Measurements from ENCODE around the gene NAA10. TPM values are rescaled to one million over a fixed set of nuclear protein-coding genes. Genes with fewer than 3 reads are reported as not detected.

NAA10 gene
- total RNA-seq, 4 donors from 2014 or later: 58.7 to 89.3 (median 69.7) TPM

DNA sequence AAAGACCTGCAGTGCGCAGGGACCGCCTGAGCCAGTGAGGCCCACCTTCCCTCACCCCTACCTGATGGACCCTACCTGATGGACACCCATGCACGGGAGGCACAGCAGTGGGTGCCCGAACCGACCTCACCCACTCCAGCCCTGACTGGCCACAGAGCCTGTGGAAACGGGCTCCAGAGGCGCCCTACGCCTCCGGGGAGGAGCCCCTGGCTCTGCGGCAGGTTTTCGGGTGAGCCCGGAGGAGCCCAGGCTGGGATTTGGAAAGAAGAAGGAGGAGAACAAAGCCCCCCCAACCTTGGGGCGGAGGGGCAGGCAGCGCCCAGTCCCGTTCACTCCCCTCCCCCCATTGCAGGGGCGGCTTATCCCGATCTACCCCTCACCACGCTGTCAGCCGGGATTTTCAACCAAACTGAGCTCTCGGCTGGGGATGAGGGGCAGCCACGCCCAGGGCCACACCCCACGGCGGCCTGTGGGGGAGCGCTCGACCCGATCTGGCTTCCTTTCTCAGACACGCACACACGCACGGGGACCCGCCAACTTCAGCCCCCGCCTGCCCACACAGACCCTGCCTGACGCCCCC, 49.5 kb downstream of the NAA10 start:
- TF ChIP-seq POLR2A (IDR thresholded peaks at IDR 0.05): no peak
- TF ChIP-seq, protein P1, sequence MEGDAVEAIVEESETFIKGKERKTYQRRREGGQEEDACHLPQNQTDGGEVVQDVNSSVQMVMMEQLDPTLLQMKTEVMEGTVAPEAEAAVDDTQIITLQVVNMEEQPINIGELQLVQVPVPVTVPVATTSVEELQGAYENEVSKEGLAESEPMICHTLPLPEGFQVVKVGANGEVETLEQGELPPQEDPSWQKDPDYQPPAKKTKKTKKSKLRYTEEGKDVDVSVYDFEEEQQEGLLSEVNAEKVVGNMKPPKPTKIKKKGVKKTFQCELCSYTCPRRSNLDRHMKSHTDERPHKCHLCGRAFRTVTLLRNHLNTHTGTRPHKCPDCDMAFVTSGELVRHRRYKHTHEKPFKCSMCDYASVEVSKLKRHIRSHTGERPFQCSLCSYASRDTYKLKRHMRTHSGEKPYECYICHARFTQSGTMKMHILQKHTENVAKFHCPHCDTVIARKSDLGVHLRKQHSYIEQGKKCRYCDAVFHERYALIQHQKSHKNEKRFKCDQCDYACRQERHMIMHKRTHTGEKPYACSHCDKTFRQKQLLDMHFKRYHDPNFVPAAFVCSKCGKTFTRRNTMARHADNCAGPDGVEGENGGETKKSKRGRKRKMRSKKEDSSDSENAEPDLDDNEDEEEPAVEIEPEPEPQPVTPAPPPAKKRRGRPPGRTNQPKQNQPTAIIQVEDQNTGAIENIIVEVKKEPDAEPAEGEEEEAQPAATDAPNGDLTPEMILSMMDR (IDR thresholded peaks at IDR 0.05): no peak
- no peak overlapping the region for H3K4me3 ChIP-seq (replicated peaks in 1 of 3)
- no peaks in the 10 kb centered on the region for H3K36me3 ChIP-seq
- H3K4me1 ChIP-seq: no peaks in the 10 kb centered on the region
- H3K27me3 ChIP-seq: peaks cover 20% of the 10 kb centered on the region
- no peak for DNase-seq
- 8% methylated on average over 6 of the region's 32 CpGs; no CpG with 5 or more reads in 1 of the 2 donors for WGBS, 2 donors
- no peaks in the 10 kb centered on the region for H3K9me3 ChIP-seq
- intact Hi-C loops (cut with DNase I): no loop called here
- H3K27ac ChIP-seq: no peak overlapping the region

DNA sequence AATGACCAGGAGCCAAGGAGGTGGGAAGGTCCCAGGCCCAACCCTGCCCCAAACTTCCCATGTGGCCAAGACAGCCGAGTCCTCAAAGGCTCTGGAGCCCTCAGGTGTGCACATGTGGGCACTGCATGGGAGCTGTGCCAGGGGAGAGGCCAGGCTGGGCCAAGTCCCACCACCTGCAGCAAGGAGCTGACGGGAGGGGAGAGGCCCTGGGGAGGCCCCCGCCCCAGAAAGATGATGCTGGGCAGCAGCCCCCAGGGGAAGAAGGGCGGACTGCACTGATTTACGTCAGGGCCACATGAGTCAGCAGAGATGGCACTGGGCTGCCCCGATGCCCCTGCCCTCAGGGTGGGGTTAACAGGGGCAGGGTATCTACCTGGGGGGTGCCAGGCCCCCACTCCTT, 50.2 kb downstream of the NAA10 start:
- Histone ChIP-seq H3K4me3 (replicated peaks in 1 of 3) (no peak overlapping the region), H3K4me1 (no peaks in the 10 kb centered on the region), H3K9me3 (no peaks in the 10 kb centered on the region), H3K27me3 (peaks cover 20% of the 10 kb centered on the region), H3K27ac (no peak overlapping the region), H3K36me3 (no peaks in the 10 kb centered on the region)
- TF ChIP-seq, protein P1 (IDR thresholded peaks at IDR 0.05): no peak
- no peak for TF ChIP-seq POLR2A (IDR thresholded peaks at IDR 0.05)
- WGBS, 2 donors: 0% methylated on average over 1 of the region's 6 CpGs; no CpG with 5 or more reads in 1 of the 2 donors
- intact Hi-C loops (cut with DNase I): no loop called here
- DNase-seq: no peak

DNA sequence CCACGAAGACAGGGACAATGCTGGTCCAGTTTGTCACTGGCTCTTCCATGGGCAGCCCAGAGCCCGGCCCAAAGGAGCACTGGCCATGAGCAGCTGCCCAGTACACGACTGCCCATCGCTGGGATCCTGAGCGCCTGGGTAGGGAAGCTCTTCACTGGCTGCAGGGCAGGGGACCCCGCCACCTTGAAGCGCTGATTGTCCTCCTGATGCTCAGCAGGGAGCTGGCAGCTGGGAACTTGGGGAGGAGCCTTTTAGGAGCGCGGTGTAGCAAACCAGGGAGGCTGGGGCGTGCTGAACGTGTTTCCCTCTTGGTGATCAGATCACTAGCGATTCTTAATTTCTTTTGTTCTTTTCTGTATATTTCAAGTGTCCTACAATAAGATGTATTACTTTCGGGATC, 50.7 kb downstream of the NAA10 start:
- H3K36me3 ChIP-seq: no peaks in the 10 kb centered on the region
- H3K4me1 ChIP-seq: no peaks in the 10 kb centered on the region
- H3K27ac ChIP-seq: no peak overlapping the region
- TF ChIP-seq POLR2A (IDR thresholded peaks at IDR 0.05): no peak
- TF ChIP-seq, protein P1 (IDR thresholded peaks at IDR 0.05): no peak
- intact Hi-C loops (cut with DNase I): no loop called here
- no peaks in the 10 kb centered on the region for H3K9me3 ChIP-seq
- 56 to 70% methylated on average over 4 to 8 of the region's 13 CpGs for WGBS, 2 donors
- no peak for DNase-seq
- H3K27me3 ChIP-seq: peaks cover 20% of the 10 kb centered on the region
- no peak overlapping the region for H3K4me3 ChIP-seq (replicated peaks in 1 of 3)

DNA sequence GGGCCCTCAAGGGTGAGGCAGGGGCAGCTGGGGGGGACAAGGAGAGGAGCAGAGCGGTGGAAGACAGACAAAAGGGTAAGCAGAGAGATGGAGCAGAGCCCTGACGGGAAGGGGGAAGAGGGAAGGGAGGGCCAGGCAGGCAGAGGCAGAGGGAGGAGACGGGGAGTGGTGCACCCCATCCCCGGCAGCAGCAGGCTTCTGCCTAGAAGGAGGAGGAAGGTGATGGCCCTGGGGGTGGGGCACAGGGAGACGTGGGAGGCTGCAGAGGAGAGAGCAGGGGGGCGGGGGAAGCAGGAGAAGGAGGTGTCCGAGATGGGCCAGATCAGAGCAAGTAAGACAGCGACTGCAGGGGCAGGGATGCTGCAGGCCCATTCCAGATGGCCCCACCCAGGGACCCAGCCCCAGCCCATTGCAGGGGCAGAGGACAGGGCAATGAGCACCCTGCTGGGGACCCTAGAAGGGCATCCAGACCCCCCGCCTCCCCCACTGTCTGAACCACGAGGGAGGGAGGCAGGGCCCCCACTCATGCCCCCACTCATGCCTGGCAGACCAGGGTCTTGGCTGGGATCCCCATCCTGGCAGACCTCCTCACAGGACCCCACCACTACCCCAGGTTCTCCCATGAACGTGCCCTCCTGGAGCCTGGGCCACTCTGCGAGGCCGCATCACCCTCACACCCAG, 51.5 kb downstream of the NAA10 start:
- 36 to 50% methylated on average over 6 to 7 of the region's 13 CpGs for WGBS, 2 donors
- intact Hi-C loops (cut with DNase I): no loop called here
- Histone ChIP-seq H3K27me3 (peaks cover 20% of the 10 kb centered on the region), H3K9me3 (no peaks in the 10 kb centered on the region), H3K4me3 (replicated peaks in 1 of 3) (no peak overlapping the region), H3K4me1 (no peaks in the 10 kb centered on the region), H3K36me3 (no peaks in the 10 kb centered on the region), H3K27ac (no peak overlapping the region)
- TF ChIP-seq, protein P1 (IDR thresholded peaks at IDR 0.05): no peak
- no peak for TF ChIP-seq POLR2A (IDR thresholded peaks at IDR 0.05)
- DNase-seq: no peak

- intact Hi-C loops (cut with DNase I): no loop called here
- Histone ChIP-seq H3K36me3 (no peaks in the 10 kb centered on the region), H3K27me3 (peaks cover 20% of the 10 kb centered on the region), H3K9me3 (no peaks in the 10 kb centered on the region), H3K27ac (no peak overlapping the region), H3K4me3 (replicated peaks in 1 of 3) (no peak overlapping the region), H3K4me1 (no peaks in the 10 kb centered on the region)
- TF ChIP-seq, protein P1 (IDR thresholded peaks at IDR 0.05): no peak
- no peak for TF ChIP-seq POLR2A (IDR thresholded peaks at IDR 0.05)
- WGBS, 2 donors: 30% methylated on average over 3 of the region's 7 CpGs; no CpG with 5 or more reads in 1 of the 2 donors
- DNase-seq: no peak
Observed at GRCh38 chrX:153882557-153882956, 52.3 kb downstream of the NAA10 start.

All from thyroid gland (tissue), 4 donors.